ENCODE measurements around the gene PHLDB3.

PHLDB3 gene

DNA sequence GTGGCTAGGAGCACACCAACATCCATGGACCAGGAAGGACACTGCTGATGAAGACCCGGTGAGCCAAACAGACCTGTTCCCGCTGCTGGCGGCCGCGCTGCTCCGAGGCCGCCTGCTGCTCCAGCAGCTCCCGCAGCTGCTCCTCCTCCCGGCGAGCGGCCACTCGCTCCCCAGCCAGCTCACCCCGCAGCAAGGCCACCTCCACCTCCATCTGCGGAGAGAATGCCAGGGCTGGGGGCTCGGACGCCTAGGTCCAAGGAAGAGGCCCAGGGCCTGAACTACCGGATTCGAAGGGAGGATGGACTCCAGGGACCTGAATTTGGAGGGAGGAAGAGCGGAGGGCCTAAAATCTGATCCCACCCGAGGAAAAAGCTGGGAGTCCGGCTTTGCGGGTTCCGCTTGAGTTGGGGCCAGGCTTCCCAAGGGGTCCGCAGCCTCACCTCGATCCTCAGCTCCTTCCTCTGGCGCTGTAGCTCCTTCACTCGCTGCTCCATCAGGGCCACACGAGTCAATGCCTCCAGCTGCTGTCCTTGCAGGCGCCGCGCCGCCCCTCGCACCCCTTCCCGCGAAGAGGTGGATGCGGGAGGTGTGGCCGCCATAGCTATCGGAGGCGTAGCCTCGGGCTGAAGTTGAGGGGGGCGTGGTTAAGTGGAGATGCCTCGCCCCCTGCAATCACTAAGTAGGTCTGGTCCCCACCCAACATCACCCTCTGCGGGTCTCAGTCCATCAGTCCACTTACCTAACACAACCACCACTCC is 2.7 kb downstream of the PHLDB3 start:
- in situ Hi-C loops (cut with MboI; ENCODE audit: low sequenced_read_pairs): no loop called here

GRCh38 chr19:43499042-43499441 is 5.5 kb downstream of the PHLDB3 start:
- in situ Hi-C loops (cut with MboI; ENCODE audit: low sequenced_read_pairs): no loop called here

- in situ Hi-C loops (cut with MboI; ENCODE audit: low sequenced_read_pairs): no loop called here
These were observed 6.2 kb downstream of the PHLDB3 start for GRCh38 chr19:43498233-43498842.

DNA sequence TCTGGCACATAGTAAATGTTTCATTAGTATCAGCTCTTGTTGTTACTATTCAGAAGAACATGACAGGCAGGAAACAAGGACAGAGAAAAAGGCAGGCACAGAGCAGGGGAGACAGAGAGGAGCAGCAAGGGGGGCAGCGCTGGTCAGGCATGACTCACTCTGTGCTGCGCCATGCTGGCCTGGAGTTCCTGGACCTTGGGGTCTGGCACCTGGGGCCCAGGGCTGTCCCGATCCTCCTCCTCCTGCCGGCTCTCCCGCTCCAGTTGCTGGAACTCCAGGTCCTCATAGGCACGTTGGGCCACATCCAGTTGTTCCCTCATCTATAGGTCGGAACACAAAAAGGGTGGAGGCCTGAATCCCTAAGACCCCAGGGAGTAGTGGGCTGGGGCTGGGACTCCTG is 7.6 kb downstream of the PHLDB3 start:
- in situ Hi-C loops (cut with MboI; ENCODE audit: low sequenced_read_pairs): no loop called here

DNA sequence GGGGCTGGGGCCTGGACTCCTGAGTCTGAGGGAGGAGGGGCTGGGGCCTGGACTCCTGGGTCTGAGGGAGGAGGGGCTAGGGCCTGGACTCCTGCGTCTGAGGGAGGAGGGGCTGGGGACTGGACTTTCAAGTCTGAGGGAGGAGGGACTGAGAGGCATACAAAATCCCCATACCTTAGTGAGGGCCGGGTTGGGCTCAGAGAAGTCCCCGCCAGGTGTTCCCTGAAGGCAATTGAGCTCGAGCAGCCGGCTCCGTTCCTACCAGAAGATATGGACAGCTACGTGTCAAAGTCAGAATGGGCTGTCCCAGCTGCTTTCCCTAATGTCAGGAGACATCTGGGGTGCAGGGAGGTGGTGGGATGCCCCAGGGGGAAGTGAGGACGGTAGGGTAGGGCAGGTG is 9.5 kb downstream of the PHLDB3 start:
- in situ Hi-C loops (cut with MboI; ENCODE audit: low sequenced_read_pairs): no loop called here

DNA sequence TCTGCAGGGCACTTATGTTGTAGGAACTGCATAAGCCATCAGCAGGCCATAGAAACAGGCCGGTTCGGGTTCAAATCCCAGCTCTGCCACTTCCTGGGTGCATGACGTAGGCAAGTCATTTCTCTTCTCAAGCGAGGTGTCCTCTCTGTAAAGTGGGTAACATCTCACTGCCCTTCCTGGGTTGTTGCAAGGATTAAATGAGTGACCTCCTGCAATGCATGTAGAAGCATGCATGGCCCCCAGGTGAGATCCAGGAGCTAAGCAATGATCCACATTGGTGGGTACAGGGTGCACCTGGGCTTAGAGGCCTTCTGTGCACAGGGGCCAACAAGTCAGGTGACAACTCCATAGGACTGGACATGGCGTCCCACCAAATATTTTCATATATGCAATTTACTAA is 13.8 kb downstream of the PHLDB3 start:
- in situ Hi-C loops (cut with MboI; ENCODE audit: low sequenced_read_pairs): no loop called here

DNA sequence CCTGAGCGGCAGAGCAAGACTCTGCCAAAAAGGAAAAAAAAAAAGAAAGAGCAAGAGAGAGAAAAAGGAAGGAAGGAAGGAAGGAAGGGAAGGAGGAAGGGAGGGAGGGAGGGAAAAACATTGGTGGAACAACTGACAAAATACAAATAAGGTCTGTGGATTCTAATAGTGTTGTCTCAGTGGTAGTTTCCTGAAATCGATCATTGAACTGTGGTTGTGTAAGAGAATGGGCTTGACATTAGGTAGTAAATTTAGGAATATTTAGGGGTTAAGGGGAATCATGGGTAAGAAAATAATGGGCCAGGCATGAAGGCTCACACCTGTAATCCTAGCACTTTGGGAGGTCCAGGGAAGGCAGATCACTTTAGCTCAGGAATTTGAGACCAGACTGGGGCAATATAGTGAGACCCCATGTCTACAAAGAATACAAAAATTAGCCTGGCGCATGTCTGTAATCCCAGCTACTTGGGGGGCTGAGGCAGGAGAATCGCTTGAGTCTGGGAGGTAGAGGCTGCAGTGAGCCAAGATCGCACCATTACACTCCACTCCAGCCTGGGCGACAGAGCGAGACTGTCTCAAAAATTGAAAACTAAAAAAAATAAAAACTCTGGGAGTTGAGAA is 14.5 kb downstream of the PHLDB3 start:
- in situ Hi-C loops (cut with MboI; ENCODE audit: low sequenced_read_pairs): no loop called here

GRCh38 chr19:43489310-43489709 is 15.2 kb downstream of the PHLDB3 start:
- in situ Hi-C loops (cut with MboI; ENCODE audit: low sequenced_read_pairs): no loop called here

DNA sequence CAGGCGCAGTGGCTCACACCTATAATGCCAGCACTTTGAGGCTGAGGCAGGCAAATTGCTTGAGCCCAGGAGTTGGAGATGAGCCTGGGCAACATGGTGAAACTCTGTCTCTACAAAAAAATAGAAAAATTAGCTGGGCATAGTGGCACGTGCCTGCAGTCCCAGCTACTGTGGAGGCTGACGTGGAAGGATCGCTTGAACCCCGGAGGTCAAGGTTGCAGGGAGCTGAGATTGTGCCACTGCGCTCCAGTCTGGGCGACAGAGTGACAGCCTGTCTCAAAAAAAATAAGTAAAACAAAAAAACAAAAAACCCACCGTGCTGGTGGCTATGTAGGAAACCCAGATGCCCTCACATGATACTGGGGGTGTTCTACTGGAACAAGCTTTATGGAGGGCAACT is 16.4 kb downstream of the PHLDB3 start:
- in situ Hi-C loops (cut with MboI; ENCODE audit: low sequenced_read_pairs): no loop called here

DNA sequence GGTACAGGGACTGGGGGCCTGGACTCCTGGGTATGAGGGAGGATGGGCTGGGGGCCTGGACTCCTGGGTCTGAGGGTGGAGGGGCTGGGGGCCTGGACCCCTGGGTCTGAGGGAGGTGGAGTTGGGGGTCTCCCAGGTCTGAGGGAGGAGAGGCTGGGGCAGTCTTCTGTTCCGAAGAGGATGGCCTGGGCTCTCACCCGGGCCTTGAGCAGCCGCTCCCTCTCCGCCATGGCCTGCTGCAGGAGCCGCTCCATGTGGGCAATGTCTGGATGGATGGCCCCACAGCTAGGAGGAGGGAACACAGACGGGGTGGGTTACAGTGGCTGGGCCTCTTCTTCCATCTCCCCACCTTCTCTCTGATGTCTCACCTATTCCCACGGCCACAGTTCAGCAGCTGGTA is 18.1 kb downstream of the PHLDB3 start:
- in situ Hi-C loops (cut with MboI; ENCODE audit: low sequenced_read_pairs): no loop called here

GRCh38 chr19:43485951-43486350 is 18.6 kb downstream of the PHLDB3 start:
- in situ Hi-C loops (cut with MboI; ENCODE audit: low sequenced_read_pairs): no loop called here

DNA sequence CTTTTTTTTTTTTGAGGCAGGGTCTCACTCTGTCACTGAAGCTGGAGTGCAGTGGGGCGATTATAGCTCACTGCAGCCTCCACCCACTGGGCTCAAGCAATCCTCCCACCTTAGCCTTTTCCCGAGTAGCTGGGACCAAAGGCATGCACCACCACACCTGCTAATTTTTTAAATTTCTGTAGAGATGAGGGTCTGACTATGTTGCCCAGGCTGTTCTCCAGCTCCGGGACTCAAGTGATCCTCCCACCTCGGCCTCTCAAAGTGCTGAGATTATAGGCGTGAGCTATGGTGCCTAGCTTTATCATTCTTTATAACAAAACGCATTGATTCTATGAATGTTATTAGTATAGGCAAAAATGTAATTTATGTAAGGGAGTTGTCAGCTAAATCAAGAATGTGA is 21.3 kb downstream of the PHLDB3 start:
- in situ Hi-C loops (cut with MboI; ENCODE audit: low sequenced_read_pairs): no loop called here

- in situ Hi-C loops (cut with MboI; ENCODE audit: low sequenced_read_pairs): no loop called here
These were observed 22.4 kb downstream of the PHLDB3 start for GRCh38 chr19:43482193-43482592.

- in situ Hi-C loops (cut with MboI; ENCODE audit: low sequenced_read_pairs): no loop called here
These were observed 22.8 kb downstream of the PHLDB3 start for GRCh38 chr19:43481701-43482100.

GRCh38 chr19:43480574-43480973 is 24.0 kb downstream of the PHLDB3 start:
- in situ Hi-C loops (cut with MboI; ENCODE audit: low sequenced_read_pairs): no loop called here

GRCh38 chr19:43479961-43480561 is 24.5 kb downstream of the PHLDB3 start:
- in situ Hi-C loops (cut with MboI; ENCODE audit: low sequenced_read_pairs): no loop called here

- in situ Hi-C loops (cut with MboI; ENCODE audit: low sequenced_read_pairs): no loop called here
These were observed 25.3 kb downstream of the PHLDB3 start for GRCh38 chr19:43479226-43479625.

- in situ Hi-C loops (cut with MboI; ENCODE audit: low sequenced_read_pairs): no loop called here
These were observed 26.2 kb downstream of the PHLDB3 start for GRCh38 chr19:43478323-43478722.

DNA sequence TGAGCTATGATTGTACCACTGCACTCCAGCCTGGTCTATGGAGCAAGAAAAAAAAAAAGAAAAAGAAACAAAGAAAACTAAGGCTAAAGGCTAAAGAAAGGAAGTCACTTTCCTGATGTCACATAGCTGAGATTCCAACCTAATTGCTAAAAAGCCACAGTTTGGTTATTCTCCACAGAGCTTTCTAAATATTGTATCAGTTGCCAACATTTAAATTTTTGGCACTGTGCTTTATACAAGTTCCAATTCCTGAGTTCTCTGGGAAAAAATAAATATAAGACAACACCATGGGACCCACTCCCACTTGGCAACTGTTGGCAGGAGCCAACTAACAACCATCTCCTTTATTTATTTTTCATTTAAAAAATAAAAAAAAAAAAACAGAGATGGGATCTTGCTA is 27.9 kb downstream of the PHLDB3 start:
- in situ Hi-C loops (cut with MboI; ENCODE audit: low sequenced_read_pairs): no loop called here

DNA sequence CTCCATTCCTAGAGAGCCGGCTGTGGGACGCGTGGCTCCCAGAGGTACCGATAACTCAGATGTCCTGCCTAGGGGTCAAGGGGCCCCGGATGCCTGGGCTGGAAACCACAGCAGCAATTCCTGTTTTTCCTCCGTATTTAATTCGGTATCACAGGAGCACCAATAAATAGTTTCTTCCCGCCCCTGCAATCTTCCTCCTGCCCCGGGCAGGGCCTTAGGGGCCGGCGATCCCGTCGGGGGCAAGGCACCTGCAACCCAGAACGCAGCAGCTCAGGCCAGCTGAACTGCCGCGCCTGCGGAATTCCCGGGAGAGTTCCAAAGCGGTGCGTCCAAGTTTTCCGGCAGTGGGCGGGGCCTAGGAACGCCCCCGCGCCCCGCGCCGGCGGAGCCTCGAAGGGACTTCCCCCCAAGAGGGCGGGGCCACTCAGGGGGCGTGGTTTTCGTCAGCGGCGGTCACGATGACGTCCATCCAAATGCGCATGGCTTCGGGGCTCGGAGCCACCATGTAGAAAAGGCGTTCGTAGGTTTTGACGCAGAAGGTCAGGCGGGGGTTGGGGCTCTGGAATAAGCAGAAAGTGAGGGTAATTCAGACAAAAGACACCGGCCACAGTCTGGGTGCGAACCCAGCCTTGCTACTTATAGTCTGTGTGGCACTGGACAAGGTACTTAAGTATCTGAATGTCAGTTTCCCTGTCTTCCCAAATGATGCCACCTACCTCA is 29.4 kb downstream of the PHLDB3 start:
- in situ Hi-C loops (cut with MboI; ENCODE audit: low sequenced_read_pairs): no loop called here

DNA sequence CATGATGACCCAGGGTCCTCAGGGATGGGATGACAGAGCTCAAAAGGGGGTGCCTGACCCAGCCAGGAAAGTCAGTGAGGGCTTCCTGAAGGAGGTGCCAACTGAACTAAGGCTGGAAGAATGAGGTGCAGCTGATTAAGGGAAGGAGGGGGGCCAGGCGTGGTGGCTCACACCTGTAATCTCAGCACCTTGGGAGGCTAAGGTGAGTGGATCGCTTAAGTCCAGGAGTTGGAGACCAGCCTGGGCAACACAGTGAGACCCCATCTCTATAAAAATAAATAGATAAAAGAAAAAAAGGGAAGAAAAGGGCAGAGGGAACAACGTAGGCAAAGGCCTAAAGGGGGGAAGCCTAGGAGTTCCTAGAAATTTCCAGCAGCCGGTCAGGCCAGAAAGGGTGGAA is 30.1 kb downstream of the PHLDB3 start:
- in situ Hi-C loops (cut with MboI; ENCODE audit: low sequenced_read_pairs): no loop called here

All from hTERT RPE-1 (cell line).